Effector memory CD4-positive, alpha-beta T cell (primary cell): ENCODE data around the gene SP110.
A peak's percentile ranks its signal among the peaks of the same experiment; 100 is the strongest.

Source experiments
- DNase-seq, 3 donors: peaks; one replicate each; pipeline ENCODE4 v3.0.0-alpha.2; 2020
- H3K27ac ChIP-seq: 2 replicates; pipeline ENCODE4 v1.7.0; 2013; ENCODE audit warnings: mild to moderate bottlenecking, low read length, moderate library complexity; ENCODE audit not compliant: insufficient read depth, poor library complexity, severe bottlenecking
- H3K27me3 ChIP-seq: replicated peaks from 2 replicates; pipeline ENCODE4 v1.7.0; 2013; ENCODE audit warnings: mild to moderate bottlenecking, low read length; ENCODE audit not compliant: insufficient read depth, control insufficient read depth, poor library complexity, severe bottlenecking
- H3K36me3 ChIP-seq: 2 replicates; pipeline ENCODE4 v1.7.0; 2013; ENCODE audit warnings: mild to moderate bottlenecking, low read length, moderate library complexity; ENCODE audit not compliant: control insufficient read depth, insufficient read depth
- H3K4me1 ChIP-seq: 2 replicates; pipeline ENCODE4 v1.7.0; 2013; ENCODE audit warnings: low read length, mild to moderate bottlenecking; ENCODE audit not compliant: control insufficient read depth, insufficient read depth, poor library complexity, severe bottlenecking
- H3K4me3 ChIP-seq: 2 replicates; pipeline ENCODE4 v1.7.0; 2013; ENCODE audit warnings: low read length, low read depth, mild to moderate bottlenecking; ENCODE audit not compliant: insufficient read depth, poor library complexity, severe bottlenecking
- H3K9me3 ChIP-seq: 2 replicates; pipeline ENCODE4 v1.7.0; 2013; ENCODE audit warnings: mild to moderate bottlenecking, low read length, moderate library complexity; ENCODE audit not compliant: control insufficient read depth

SP110 gene

DNA sequence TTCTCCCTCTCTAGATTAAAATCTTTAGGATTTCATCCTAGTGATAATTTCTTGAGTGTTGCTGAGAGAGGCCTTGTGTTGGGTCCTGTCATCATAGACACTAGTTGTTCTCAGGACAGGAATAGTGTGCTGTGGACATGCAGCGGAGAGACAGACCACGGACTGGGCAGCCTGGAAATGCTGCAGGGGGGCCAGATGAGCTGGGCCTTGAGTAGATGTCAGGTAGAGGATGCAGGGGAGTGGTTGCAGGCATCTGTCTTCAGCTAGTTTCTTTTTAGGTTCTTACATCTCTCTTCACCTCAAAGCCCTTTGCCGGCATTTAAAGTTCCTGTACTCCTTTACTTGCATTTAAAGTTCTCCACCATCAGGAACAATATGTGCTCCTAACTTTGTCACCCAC, 42.8 kb downstream of the SP110 start:
- Histone ChIP-seq H3K4me3 (no peak overlapping the region), H3K9me3 (no peaks in the 10 kb centered on the region), H3K4me1 (no peaks in the 10 kb centered on the region), H3K27ac (no peak overlapping the region), H3K36me3 (peaks cover 87% of the 10 kb centered on the region), H3K27me3 (no peaks in the 10 kb centered on the region)
- DNase-seq = no peak

DNA sequence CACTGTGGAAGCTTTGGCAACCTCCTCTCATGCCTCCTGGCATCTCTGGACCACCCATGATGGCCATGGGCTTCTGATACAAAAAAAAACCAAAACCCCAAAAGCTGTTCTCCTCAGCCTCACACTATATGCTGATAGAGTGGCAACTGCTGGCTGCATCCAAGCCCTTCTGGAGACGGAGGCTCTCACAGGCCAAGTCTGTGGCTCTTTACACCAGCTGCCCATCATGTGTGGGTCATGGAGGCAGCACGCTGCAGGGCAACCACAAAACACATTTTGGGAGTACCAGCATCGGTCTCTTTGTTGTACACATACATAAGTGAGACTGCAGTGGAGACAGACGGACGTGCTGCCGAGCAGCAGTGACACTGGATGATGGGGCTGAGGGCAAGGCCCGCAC, 45.3 kb downstream of the SP110 start:
- no peaks in the 10 kb centered on the region for H3K4me1 ChIP-seq
- H3K27ac ChIP-seq = no peak overlapping the region
- DNase-seq = no peak
- no peaks in the 10 kb centered on the region for H3K9me3 ChIP-seq
- no peaks in the 10 kb centered on the region for H3K27me3 ChIP-seq
- H3K36me3 ChIP-seq = peaks cover 82% of the 10 kb centered on the region
- H3K4me3 ChIP-seq = no peak overlapping the region

DNA sequence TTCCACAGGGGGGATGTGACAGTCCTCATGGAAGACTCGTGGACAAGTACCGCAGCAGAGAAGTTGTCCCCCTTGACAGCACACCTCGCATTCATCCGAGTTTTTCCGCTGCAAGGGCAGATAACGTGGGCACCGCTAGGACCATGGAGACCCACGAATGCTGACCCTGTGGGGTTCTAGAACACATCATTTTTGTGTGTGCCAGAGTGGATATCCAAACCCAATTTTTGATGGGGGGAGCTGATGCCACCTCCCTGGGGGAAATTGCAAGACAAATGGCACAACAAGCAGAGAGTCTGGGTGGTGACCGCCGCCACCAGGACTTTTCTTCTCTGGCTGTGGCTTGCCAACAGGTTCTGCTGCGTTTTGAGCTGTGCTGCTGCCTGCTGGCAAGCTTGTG, 46.9 kb downstream of the SP110 start:
- no peak for DNase-seq
- Histone ChIP-seq H3K9me3 (no peaks in the 10 kb centered on the region), H3K4me3 (no peak overlapping the region), H3K27me3 (no peaks in the 10 kb centered on the region), H3K36me3 (peaks cover 76% of the 10 kb centered on the region), H3K27ac (no peak overlapping the region), H3K4me1 (no peaks in the 10 kb centered on the region)

DNA sequence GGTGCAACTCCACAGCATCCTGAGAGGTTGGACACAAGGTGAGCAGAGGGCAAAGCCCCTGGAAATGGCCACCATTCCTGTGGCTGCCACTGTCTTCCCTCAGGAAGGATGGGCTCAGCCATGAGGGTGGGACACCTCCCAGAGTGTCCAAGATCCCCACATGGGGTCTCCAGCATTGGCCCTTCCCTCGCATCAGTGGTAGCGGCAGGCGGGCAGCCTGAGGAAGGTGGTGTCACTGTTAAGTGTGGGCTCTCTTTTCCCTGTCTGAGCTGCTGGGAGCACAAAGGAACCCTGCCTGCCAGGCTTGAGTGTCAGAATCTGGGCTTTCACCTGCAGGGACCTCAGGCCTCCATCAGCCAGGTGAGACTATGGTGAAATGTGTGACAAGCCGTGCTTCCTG, 47.6 kb downstream of the SP110 start:
- Histone ChIP-seq H3K27ac (no peak overlapping the region), H3K4me1 (no peaks in the 10 kb centered on the region), H3K4me3 (no peak overlapping the region), H3K36me3 (peaks cover 76% of the 10 kb centered on the region), H3K27me3 (no peaks in the 10 kb centered on the region), H3K9me3 (no peaks in the 10 kb centered on the region)
- no peak for DNase-seq

DNA sequence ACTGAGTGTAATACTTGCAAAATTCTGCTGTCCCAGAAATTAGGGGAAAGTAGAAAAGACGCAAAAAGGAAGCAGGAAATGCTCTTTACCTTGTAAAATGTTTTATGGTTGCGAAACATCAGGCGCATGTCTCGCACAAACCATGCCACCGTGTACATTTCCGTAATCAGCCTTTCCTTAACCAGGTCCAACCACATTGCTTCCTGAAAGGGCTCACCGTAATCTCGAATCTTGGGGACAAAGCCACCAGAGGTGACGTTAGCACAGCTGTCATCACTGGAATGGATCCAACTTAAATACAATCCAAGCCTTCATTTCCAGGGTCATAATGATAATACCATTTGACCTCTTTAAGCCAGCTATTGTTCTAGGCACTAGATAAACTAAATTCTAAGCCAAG, 49.3 kb downstream of the SP110 start:
- H3K27ac ChIP-seq = no peak overlapping the region
- H3K9me3 ChIP-seq = no peaks in the 10 kb centered on the region
- H3K36me3 ChIP-seq = peaks cover 66% of the 10 kb centered on the region
- no peaks in the 10 kb centered on the region for H3K4me1 ChIP-seq
- DNase-seq = peak in 1 of 3 donors; percentile 4
- H3K27me3 ChIP-seq = no peaks in the 10 kb centered on the region
- no peak overlapping the region for H3K4me3 ChIP-seq

DNA sequence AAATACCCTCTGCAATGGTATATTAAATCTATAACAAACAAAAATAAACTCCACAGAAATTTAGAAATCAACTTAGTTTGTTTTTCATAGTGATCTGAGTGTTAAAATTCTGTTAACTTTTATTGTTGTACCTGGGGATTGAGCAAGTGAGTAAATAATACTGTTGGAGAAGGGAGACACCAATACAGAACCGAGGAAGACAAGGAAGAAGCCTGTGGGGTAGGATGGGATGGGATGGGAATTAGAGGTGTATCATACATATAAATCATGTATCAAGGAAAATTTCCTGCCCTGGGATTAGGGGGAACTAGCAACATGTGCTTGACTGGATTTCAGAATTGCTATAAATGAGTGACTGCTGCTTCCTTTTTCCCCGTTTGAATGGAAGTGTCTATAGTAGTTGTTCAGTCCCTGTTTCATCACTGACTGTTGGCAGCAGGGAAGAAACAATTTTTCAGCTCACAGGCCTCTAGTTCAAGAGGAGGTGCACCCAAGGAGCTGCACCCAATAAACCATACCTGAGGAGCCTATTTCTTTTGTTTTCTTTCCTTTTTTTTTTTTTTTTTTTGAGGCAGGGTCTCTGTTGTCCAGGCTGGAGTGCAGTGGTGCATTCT, 53.1 kb downstream of the SP110 start:
- peaks cover 32% of the 10 kb centered on the region for H3K36me3 ChIP-seq
- no peak for DNase-seq
- H3K27me3 ChIP-seq = no peaks in the 10 kb centered on the region

DNA sequence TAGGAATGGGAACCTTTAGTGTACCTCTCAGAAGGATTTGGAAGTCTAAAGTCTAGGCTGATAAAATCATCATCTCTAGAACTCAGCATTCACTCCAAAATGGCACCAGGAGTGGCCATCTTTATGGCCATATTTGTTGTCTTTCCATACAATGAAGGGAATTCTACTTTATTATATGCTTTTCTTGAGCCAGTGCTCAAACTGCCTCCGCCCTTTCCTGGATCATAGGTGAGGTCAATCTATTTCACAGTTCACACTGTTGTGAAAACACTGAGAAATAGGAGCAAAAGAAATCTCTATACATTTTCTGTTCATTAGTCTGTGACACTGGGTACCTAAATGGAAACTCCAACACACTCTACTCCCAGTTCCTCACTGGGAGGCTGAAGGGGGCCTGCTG, 55.6 kb downstream of the SP110 start:
- no peak overlapping the region for H3K4me3 ChIP-seq
- no peak overlapping the region for H3K27ac ChIP-seq
- H3K27me3 ChIP-seq = no peaks in the 10 kb centered on the region
- no peak for DNase-seq
- H3K36me3 ChIP-seq = peaks cover 21% of the 10 kb centered on the region
- no peaks in the 10 kb centered on the region for H3K4me1 ChIP-seq
- H3K9me3 ChIP-seq = no peaks in the 10 kb centered on the region

More for the DNA sequence above, 53.1 kb downstream of the SP110 start:
- no peaks in the 10 kb centered on the region for H3K9me3 ChIP-seq
- no peak overlapping the region for H3K27ac ChIP-seq
- no peak overlapping the region for H3K4me3 ChIP-seq
- no peaks in the 10 kb centered on the region for H3K4me1 ChIP-seq

DNA sequence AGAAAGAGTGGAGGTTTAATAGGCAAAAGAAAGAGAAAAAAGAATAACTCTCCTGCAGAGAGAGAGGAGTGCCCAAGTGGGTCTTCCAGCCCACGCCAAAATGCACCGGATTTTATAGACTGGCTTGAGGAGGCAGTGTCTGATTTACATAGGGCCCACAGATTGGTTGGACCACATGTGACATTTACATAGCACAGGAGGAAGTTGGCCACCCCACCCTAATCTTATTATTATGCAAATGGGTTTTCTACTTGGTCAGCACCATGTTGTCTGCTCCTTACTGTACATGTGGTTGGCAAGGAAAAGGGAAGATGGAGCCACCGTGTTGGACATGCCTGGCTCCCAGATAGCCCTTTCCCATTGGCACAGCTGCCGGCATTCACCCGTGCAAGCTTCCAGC, 56.8 kb downstream of the SP110 start:
- Histone ChIP-seq H3K27me3 (no peaks in the 10 kb centered on the region), H3K9me3 (no peaks in the 10 kb centered on the region), H3K4me3 (no peak overlapping the region), H3K4me1 (no peaks in the 10 kb centered on the region), H3K27ac (no peak overlapping the region), H3K36me3 (peaks cover 15% of the 10 kb centered on the region)
- DNase-seq = no peak

DNA sequence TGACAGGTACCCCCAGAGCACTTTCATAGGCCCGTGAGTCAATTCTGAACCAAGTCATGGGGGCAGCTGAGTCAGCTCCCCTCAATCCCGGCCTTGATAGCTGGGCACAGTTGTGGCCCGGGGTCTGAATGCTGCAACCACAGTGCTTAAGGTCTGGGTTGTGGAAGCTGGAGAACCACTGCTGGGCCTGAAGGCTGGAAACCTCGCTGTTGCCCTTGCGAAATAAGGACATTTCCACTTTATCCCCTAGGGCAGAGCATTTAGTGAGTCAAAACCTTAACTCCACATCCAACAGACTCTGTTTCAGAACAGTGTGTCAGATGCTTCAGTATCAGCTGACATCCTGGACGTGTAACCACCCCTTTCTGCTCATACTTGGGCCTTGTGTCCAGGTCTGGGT, 58.6 kb downstream of the SP110 start:
- Histone ChIP-seq H3K27ac (no peak overlapping the region), H3K9me3 (no peaks in the 10 kb centered on the region), H3K4me3 (no peak overlapping the region), H3K36me3 (no peaks in the 10 kb centered on the region), H3K27me3 (no peaks in the 10 kb centered on the region), H3K4me1 (no peaks in the 10 kb centered on the region)
- DNase-seq = no peak

DNA sequence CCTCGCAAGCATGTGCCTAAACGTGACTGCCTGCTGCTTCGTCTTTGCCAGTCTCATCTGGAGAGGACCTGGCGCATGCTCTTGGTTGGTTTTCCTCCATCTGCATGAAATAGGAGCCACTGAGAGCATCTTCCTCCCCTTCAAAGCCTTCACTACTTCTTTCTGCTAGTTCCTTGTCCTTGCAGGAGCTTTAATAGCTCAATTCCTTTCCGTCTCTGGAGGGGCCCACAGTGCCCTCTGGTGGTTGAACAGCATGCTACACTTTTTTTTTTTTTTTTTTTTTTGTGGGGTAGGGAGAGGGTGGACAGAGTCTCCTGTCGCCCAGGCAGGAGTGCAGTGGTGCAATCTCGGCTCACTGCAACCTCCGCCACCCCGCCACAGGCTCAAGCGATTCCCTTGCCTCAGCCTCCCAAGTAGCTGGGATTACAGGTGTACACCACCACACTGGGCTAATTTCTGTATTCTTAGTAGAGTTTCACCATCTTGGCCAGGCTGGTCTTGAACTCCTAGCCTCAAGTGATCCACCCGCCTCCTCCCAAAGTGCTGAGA, 59.6 kb downstream of the SP110 start:
- Histone ChIP-seq H3K4me3 (no peak overlapping the region), H3K27ac (no peak overlapping the region), H3K27me3 (no peaks in the 10 kb centered on the region), H3K4me1 (no peaks in the 10 kb centered on the region), H3K9me3 (no peaks in the 10 kb centered on the region), H3K36me3 (no peaks in the 10 kb centered on the region)
- DNase-seq = peak in 2 of 3 donors; percentile 12 to 23
